Transverse colon (tissue), 4 donors: ENCODE data around the gene THAP7. TPM values are rescaled to one million over a fixed set of nuclear protein-coding genes. Genes with fewer than 3 reads are reported as not detected.
A peak's percentile ranks its signal among the peaks of the same experiment; 100 is the strongest.

ENCODE experiments used
- DNase-seq: peaks from one replicate; pipeline ENCODE4 v3.0.0-alpha.2; 2019
- H3K27ac ChIP-seq, 4 donors: fragments of 200-600 bp; sonication (generic); 2 replicates each; pipeline ENCODE4 v1.5.1; 2016 to 2018; ENCODE audit warnings: inconsistent platforms in 4 of 4
- H3K27me3 ChIP-seq: fragments of 200-600 bp; sonication (generic); 2 replicates; pipeline ENCODE4 v1.5.1; 2017; ENCODE audit warnings: inconsistent platforms
- H3K36me3 ChIP-seq, 4 donors: fragments of 200-600 bp; sonication (generic); 2 replicates each; pipeline ENCODE4 v1.5.1; 2017 to 2019; ENCODE audit warnings: inconsistent platforms in 4 of 4
- H3K4me1 ChIP-seq, 4 donors: fragments of 200-600 bp; sonication (generic); 2 replicates each; pipeline ENCODE4 v1.5.1; 2017 to 2020; ENCODE audit warnings: inconsistent platforms in 4 of 4
- H3K4me3 ChIP-seq, 4 donors: fragments of 200-600 bp; sonication (generic); 1 replicate in 1 of 4; 2 replicates in 3 of 4; pipeline versions ENCODE4 v1.5.1 to v1.6.1; 2017 to 2019; ENCODE audit warnings: inconsistent platforms in 4 of 4
- H3K9me3 ChIP-seq, 2 donors: fragments of 200-600 bp; sonication (generic); 2 replicates each; pipeline ENCODE4 v1.5.1; 2017 to 2019; ENCODE audit warnings: inconsistent platforms in 2 of 2
- EP300 ChIP-seq: sonication (generic); formaldehyde crosslinking; IDR thresholded peaks from one replicate; pipeline ENCODE4 v1.6.1; 2017; ENCODE audit warnings: antibody characterized with exemption, low read depth
- POLR2A ChIP-seq: fragments of 450-650 bp; IDR thresholded peaks from one replicate; pipeline ENCODE4 v1.6.1; 2016; ENCODE audit warnings: antibody characterized with exemption, mild to moderate bottlenecking, moderate library complexity
- POLR2AphosphoS5 ChIP-seq, 3 donors: sonication (generic); formaldehyde crosslinking; IDR thresholded peaks; one replicate each; pipeline ENCODE4 v1.6.1; 2016; ENCODE audit warnings: antibody characterized with exemption in 3 of 3
- WGBS, 2 donors: methylation state at CpG; one replicate each; pipeline ENCODE4 v1.1.5; 2018; ENCODE audit warnings: low coverage in 1 of 2; 5-methylcytosine and 5-hydroxymethylcytosine counted together
- in situ Hi-C, 4 donors: fragments of 200-750 bp; cut with MboI; loops; one replicate each; pipeline versions ENCODE4 v1.15.0 to v1.15.1; 2017; ENCODE audit warnings: low sequenced_read_pairs in 3 of 4, low pct_ligation_motif_present in 1 of 4, low pct_unique_long_range_greater_than_20kb in 1 of 4
- intact Hi-C: fragments of 100-400 bp; cut with DNase I; formaldehyde crosslinking; loops from one replicate; pipeline ENCODE4 v1.15.1; 2023; ENCODE audit warnings: low total_unique reads
- total RNA-seq, 4 donors: library from RNA; depleted of rRNA; stranded (reverse); fragments of >200 nt; gene quantifications; one replicate each; pipeline ENCODE4 v1.1.0, GENCODE V29; 2016
- TF ChIP-seq, protein P1 (sequence below), 5 experiments: fragments of 200-600 bp in 3 of 5; fragments of 450-650 bp in 2 of 5; sonication (generic) in 3 of 5; IDR thresholded peaks; 1 replicate in 2 of 5; 2 replicates in 3 of 5; pipeline ENCODE4 v1.5.1; 2016 to 2017; ENCODE audit warnings: antibody characterized with exemption in 5 of 5, inconsistent platforms in 3 of 5, mild to moderate bottlenecking in 2 of 5, moderate library complexity in 1 of 5

THAP7 gene
- total RNA-seq, 4 donors from 2014 or later, result 27.0 to 51.5 (median 32.7) TPM

DNA sequence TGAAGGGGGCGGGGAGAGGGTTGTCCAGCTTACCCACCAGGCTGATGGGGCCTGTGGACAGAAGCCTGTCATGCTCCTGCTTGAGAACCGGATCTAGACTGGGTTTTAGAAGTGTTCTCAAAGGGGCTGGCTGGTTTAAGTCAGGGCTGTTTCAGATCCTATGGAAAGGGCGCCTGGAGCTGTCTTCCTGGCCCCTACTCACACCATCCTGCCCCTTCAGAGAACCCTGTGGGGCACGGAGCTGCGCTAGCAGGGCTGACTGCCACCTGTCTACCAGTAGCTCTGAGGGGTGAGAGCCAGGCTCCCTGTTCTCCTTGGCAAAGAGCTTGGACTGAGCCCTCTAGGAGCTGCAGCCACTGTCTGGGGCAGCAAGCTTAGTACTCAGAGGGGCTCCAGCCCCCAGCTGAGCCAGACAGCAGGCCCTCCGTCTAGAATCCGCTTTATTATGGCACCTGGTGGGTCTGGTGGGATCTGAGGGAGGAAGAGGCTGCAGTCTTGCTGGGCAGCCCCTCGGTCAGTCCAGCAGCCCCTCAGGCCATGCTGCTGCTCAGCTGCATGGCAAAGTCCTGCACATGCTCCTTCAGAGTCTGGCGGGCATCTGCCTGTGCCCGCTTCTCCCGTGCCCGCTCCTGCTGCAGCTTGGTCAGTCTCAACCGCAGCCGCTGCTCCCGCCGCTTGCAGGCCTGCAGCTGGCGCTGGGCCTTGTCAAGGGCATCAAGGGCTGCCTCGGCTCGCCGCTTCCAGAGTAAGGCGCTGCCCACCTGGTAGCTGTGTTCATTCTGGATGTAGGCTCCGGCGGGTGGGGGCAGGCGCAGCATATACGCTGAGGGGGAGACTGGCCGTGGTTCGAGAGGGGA, 2.3 kb downstream of the THAP7 start:
- Histone ChIP-seq H3K4me3 (peak overlapping the region in 1 of 4 donors; percentile 89), H3K4me1 (peaks cover 23 to 36% (median 29%) of the 10 kb centered on the region in 4 donors), H3K27ac (no peak overlapping the region), H3K27me3 (no peaks in the 10 kb centered on the region), H3K36me3 (peaks cover 0 to 8% (median 2%) of the 10 kb centered on the region in 4 donors), H3K9me3 (no peaks in the 10 kb centered on the region)
- 93% methylated on average over 22 of the region's 27 CpGs; no CpG with 5 or more reads in 1 of the 2 donors for WGBS, 2 donors
- TF ChIP-seq EP300 (no peak), POLR2AphosphoS5 (IDR thresholded peaks at IDR 0.05) (no peak), POLR2A (peak; percentile 14)
- TF ChIP-seq, protein P1, sequence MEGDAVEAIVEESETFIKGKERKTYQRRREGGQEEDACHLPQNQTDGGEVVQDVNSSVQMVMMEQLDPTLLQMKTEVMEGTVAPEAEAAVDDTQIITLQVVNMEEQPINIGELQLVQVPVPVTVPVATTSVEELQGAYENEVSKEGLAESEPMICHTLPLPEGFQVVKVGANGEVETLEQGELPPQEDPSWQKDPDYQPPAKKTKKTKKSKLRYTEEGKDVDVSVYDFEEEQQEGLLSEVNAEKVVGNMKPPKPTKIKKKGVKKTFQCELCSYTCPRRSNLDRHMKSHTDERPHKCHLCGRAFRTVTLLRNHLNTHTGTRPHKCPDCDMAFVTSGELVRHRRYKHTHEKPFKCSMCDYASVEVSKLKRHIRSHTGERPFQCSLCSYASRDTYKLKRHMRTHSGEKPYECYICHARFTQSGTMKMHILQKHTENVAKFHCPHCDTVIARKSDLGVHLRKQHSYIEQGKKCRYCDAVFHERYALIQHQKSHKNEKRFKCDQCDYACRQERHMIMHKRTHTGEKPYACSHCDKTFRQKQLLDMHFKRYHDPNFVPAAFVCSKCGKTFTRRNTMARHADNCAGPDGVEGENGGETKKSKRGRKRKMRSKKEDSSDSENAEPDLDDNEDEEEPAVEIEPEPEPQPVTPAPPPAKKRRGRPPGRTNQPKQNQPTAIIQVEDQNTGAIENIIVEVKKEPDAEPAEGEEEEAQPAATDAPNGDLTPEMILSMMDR (IDR thresholded peaks at IDR 0.05), result no peak
- intact Hi-C loops (loop anchor here (5.0 kb wide), 1 partner anchor 277 kb away; no protein-coding TSS in a partner anchor), in situ Hi-C loops (no loop called here)
- DNase-seq, result no peak

DNA sequence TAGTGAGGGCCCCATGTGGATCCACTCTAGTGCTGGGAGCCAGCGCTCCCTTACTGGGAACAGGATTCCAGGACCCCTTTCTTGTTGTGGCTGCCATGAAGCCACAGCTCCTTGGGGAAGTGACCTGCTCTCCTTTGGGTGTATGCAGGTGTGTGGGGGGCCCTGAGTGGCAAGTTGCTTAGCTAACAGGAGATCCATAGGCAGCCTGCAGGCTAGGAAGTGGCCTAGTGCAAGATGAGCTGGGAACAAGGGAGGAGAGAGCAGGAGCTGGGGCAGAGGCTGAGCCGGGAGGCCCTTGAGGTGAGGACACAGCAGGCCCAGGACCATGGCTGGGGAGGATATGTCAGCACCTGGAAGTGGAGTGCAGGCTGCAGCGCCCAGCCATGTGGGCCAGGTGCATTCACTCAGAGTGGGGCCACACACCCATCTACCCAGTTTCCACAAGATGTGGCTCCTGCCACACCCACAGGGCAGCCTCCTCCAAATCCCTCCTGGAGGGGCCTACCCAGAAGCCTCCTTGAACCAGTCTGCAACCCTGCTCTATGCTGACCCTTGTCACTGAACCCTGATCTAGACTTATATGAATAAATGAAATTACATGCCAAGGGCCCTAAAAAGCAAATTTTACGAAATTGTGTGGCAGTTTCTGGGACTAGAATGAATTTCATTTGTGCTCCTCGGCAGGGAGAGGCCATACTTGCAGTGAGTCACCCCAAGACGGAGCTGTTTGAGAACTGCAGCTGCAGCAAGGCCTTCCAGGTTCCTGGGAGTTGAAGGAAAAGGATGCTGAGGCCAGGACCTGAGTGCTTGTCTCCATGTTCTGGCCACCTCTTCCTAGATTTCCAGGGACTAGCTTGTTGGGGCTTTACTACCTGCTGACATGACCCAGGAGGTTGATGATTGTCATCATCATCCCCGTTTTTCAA, 3.2 kb downstream of the THAP7 start:
- no peak for DNase-seq
- H3K9me3 ChIP-seq, result no peaks in the 10 kb centered on the region
- no peak overlapping the region for H3K4me3 ChIP-seq
- 67 to 69% methylated on average over 1 to 7 of the region's 7 CpGs for WGBS, 2 donors
- intact Hi-C loops (no loop called here), in situ Hi-C loops (no loop called here)
- H3K27ac ChIP-seq, result no peak overlapping the region
- no peaks in the 10 kb centered on the region for H3K27me3 ChIP-seq
- TF ChIP-seq POLR2A (no peak), EP300 (no peak), POLR2AphosphoS5 (IDR thresholded peaks at IDR 0.05) (no peak)
- H3K36me3 ChIP-seq, result peaks cover 0 to 8% (median 2%) of the 10 kb centered on the region in 4 donors
- peaks cover 18 to 33% (median 27%) of the 10 kb centered on the region in 4 donors for H3K4me1 ChIP-seq

DNA sequence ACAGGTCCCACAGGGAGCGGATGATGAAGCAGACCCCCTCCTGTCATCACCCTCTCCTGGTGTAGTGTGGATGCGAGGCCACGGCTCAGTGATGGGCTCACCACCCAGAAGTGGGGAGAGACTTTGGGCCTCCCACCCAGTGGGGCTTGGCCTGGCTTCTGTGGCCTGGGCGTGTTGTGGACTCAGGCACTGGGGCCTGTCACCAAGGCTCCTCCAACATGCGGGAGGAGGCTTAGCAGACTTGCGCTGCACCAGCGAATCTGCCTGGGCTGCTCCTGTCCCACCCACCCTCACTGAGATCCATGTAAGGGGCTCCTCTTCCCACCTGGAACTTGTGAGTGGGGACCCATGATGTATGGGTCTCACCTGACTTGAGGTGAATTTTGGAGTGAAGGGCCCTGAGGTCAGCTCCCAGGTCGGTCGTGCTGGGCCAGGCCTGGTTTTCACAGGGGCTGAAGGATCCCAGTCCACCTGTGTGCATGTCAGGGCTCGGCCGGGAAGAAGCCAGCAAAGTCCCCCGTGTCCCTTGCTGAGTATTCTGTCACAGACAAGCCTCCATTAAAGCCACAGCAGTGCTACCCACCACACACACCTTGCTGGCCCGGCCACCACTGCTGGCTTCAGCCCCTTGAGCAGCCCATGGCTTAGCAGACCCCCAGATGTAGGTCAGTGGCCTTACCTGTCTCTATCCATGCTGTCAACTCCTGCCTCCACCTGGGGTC, 4.2 kb downstream of the THAP7 start:
- 88% methylated on average over 12 of the region's 13 CpGs; no CpG with 5 or more reads in 1 of the 2 donors for WGBS, 2 donors
- in situ Hi-C loops (no loop called here), intact Hi-C loops (no loop called here)
- Histone ChIP-seq H3K36me3 (peaks cover 0 to 10% (median 2%) of the 10 kb centered on the region in 4 donors), H3K4me1 (peaks cover 14 to 23% (median 18%) of the 10 kb centered on the region in 4 donors), H3K9me3 (no peaks in the 10 kb centered on the region), H3K27ac (no peak overlapping the region), H3K4me3 (no peak overlapping the region), H3K27me3 (no peaks in the 10 kb centered on the region)
- TF ChIP-seq, protein P1 (IDR thresholded peaks at IDR 0.05), result no peak
- no peak for DNase-seq

DNA sequence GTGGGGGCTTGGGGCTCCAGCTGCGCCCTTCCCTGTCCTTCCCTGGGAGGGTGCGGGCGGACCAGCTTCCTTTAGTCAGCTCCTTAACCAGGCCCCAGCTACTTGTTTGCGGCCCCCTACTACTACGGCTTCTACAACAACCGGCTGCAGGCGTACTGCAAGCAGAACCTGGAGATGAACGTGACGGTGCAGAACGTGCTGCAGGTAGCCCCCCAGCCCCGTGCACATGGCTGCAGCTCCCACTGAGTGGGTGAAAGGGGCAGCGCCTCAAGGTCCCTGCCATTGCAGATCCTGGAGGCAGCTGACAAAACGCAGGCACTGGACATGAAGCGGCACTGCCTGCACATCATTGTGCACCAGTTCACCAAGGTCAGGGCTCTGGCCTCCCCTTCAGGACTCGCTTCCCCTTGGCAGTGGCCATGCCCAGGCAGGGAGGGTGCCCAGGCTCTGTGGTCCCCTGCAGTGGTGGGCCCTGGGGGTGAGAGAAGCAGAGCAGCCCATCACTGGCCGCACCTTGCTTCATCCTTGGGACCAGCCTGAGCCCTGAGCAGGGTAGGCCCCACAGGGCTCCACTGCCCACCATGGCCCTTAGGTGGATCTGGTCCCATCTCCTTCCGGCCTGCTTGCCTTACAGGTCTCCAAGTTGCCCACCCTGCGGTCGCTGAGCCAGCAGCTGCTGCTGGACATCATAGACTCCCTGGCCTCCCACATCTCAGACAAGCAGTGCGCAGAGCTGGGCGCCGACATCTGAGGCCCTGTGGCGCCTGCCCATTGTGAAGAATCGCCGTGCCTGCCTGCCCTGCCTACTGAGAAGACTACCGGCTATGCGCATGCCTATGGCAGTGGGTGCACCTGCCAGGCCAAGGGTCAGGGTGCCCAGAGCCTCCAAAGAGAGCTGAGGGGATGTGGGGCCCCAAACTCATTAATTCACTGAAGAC, 5.1 kb downstream of the THAP7 start:
- DNase-seq, result no peak
- no peak overlapping the region for H3K4me3 ChIP-seq
- whole genome bisulfite sequencing, 2 donors, result 90% methylated on average over 25 of the region's 27 CpGs; no CpG with 5 or more reads in 1 of the 2 donors
- H3K9me3 ChIP-seq, result no peaks in the 10 kb centered on the region
- intact Hi-C loops, result no loop called here
- H3K27ac ChIP-seq, result no peak overlapping the region
- TF ChIP-seq POLR2AphosphoS5 (IDR thresholded peaks at IDR 0.05) (no peak), POLR2A (peak; percentile 6)
- TF ChIP-seq, protein P1 (IDR thresholded peaks at IDR 0.05), result no peak
- H3K36me3 ChIP-seq, result peaks cover 0 to 18% (median 2%) of the 10 kb centered on the region in 4 donors
- H3K27me3 ChIP-seq, result no peaks in the 10 kb centered on the region
- in situ Hi-C loops, result no loop called here
- H3K4me1 ChIP-seq, result peaks cover 14 to 22% (median 18%) of the 10 kb centered on the region in 4 donors
